ENCODE data around the gene CSTF1.

DNA sequence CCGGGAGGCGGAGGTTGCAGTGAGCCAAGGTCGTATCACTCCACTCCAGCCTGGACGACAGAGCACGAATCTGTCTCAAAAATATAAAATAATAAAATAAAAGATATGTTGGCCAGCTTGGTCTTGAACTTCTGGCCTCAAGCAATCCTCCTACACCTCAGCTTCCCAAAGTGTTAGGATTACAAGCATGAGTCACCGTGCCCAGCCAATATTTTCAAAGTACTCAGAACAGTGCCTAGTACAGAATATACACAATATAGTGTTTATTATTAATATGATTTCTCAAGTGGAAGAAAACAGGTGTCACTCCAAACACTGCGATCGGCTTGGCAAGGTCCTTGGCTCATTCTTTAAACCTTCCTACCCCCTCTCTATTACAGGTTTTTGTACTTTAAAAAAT is 30.5 kb upstream of the CSTF1 start:
- TF ChIP-seq RAD21 (IDR thresholded peaks at IDR 0.05; ENCODE audit: low read length): no peak
- no peak for TF ChIP-seq GABPA (IDR thresholded peaks at IDR 0.05; ENCODE audit: low read depth)
- TF ChIP-seq, protein P1, sequence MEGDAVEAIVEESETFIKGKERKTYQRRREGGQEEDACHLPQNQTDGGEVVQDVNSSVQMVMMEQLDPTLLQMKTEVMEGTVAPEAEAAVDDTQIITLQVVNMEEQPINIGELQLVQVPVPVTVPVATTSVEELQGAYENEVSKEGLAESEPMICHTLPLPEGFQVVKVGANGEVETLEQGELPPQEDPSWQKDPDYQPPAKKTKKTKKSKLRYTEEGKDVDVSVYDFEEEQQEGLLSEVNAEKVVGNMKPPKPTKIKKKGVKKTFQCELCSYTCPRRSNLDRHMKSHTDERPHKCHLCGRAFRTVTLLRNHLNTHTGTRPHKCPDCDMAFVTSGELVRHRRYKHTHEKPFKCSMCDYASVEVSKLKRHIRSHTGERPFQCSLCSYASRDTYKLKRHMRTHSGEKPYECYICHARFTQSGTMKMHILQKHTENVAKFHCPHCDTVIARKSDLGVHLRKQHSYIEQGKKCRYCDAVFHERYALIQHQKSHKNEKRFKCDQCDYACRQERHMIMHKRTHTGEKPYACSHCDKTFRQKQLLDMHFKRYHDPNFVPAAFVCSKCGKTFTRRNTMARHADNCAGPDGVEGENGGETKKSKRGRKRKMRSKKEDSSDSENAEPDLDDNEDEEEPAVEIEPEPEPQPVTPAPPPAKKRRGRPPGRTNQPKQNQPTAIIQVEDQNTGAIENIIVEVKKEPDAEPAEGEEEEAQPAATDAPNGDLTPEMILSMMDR (IDR thresholded peaks at IDR 0.05): no peak
- no peak for TF ChIP-seq GATA2 (CRISPR knock-in tag; IDR thresholded peaks at IDR 0.05)
- TF ChIP-seq, protein P2, sequence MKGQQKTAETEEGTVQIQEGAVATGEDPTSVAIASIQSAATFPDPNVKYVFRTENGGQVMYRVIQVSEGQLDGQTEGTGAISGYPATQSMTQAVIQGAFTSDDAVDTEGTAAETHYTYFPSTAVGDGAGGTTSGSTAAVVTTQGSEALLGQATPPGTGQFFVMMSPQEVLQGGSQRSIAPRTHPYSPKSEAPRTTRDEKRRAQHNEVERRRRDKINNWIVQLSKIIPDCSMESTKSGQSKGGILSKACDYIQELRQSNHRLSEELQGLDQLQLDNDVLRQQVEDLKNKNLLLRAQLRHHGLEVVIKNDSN (IDR thresholded peaks at IDR 0.05; ENCODE audit: borderline replicate concordance, low read depth): no peak
- TF ChIP-seq, protein P3, sequence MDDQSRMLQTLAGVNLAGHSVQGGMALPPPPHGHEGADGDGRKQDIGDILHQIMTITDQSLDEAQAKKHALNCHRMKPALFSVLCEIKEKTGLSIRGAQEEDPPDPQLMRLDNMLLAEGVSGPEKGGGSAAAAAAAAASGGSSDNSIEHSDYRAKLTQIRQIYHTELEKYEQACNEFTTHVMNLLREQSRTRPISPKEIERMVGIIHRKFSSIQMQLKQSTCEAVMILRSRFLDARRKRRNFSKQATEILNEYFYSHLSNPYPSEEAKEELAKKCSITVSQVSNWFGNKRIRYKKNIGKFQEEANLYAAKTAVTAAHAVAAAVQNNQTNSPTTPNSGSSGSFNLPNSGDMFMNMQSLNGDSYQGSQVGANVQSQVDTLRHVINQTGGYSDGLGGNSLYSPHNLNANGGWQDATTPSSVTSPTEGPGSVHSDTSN (IDR thresholded peaks at IDR 0.05): no peak
- TF ChIP-seq, protein P4, sequence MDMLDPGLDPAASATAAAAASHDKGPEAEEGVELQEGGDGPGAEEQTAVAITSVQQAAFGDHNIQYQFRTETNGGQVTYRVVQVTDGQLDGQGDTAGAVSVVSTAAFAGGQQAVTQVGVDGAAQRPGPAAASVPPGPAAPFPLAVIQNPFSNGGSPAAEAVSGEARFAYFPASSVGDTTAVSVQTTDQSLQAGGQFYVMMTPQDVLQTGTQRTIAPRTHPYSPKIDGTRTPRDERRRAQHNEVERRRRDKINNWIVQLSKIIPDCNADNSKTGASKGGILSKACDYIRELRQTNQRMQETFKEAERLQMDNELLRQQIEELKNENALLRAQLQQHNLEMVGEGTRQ (IDR thresholded peaks at IDR 0.05; ENCODE audit: borderline replicate concordance, low read depth, low read length): no peak
- TF ChIP-seq, protein P5, sequence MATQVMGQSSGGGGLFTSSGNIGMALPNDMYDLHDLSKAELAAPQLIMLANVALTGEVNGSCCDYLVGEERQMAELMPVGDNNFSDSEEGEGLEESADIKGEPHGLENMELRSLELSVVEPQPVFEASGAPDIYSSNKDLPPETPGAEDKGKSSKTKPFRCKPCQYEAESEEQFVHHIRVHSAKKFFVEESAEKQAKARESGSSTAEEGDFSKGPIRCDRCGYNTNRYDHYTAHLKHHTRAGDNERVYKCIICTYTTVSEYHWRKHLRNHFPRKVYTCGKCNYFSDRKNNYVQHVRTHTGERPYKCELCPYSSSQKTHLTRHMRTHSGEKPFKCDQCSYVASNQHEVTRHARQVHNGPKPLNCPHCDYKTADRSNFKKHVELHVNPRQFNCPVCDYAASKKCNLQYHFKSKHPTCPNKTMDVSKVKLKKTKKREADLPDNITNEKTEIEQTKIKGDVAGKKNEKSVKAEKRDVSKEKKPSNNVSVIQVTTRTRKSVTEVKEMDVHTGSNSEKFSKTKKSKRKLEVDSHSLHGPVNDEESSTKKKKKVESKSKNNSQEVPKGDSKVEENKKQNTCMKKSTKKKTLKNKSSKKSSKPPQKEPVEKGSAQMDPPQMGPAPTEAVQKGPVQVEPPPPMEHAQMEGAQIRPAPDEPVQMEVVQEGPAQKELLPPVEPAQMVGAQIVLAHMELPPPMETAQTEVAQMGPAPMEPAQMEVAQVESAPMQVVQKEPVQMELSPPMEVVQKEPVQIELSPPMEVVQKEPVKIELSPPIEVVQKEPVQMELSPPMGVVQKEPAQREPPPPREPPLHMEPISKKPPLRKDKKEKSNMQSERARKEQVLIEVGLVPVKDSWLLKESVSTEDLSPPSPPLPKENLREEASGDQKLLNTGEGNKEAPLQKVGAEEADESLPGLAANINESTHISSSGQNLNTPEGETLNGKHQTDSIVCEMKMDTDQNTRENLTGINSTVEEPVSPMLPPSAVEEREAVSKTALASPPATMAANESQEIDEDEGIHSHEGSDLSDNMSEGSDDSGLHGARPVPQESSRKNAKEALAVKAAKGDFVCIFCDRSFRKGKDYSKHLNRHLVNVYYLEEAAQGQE (IDR thresholded peaks at IDR 0.05; ENCODE audit: low read depth, low read length): no peak
- TF ChIP-seq SIN3A (IDR thresholded peaks at IDR 0.05; ENCODE audit: borderline replicate concordance, low read depth, low read length): no peak
- TF ChIP-seq EP300 (IDR thresholded peaks at IDR 0.05; ENCODE audit: borderline replicate concordance in 1 of 2, low read depth in 1 of 2, low read length in 1 of 2): no peak
- TF ChIP-seq TAF1 (IDR thresholded peaks at IDR 0.05; ENCODE audit: borderline replicate concordance, low read depth, low read length): no peak
- TF ChIP-seq, protein P6, sequence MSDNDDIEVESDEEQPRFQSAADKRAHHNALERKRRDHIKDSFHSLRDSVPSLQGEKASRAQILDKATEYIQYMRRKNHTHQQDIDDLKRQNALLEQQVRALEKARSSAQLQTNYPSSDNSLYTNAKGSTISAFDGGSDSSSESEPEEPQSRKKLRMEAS (IDR thresholded peaks at IDR 0.05; ENCODE audit: low read depth): no peak
- TF ChIP-seq, protein P7, sequence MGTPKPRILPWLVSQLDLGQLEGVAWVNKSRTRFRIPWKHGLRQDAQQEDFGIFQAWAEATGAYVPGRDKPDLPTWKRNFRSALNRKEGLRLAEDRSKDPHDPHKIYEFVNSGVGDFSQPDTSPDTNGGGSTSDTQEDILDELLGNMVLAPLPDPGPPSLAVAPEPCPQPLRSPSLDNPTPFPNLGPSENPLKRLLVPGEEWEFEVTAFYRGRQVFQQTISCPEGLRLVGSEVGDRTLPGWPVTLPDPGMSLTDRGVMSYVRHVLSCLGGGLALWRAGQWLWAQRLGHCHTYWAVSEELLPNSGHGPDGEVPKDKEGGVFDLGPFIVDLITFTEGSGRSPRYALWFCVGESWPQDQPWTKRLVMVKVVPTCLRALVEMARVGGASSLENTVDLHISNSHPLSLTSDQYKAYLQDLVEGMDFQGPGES (IDR thresholded peaks at IDR 0.05; ENCODE audit: low read depth, low read length): no peak
- TF ChIP-seq, protein P8, sequence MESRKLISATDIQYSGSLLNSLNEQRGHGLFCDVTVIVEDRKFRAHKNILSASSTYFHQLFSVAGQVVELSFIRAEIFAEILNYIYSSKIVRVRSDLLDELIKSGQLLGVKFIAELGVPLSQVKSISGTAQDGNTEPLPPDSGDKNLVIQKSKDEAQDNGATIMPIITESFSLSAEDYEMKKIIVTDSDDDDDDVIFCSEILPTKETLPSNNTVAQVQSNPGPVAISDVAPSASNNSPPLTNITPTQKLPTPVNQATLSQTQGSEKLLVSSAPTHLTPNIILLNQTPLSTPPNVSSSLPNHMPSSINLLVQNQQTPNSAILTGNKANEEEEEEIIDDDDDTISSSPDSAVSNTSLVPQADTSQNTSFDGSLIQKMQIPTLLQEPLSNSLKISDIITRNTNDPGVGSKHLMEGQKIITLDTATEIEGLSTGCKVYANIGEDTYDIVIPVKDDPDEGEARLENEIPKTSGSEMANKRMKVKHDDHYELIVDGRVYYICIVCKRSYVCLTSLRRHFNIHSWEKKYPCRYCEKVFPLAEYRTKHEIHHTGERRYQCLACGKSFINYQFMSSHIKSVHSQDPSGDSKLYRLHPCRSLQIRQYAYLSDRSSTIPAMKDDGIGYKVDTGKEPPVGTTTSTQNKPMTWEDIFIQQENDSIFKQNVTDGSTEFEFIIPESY (IDR thresholded peaks at IDR 0.05; ENCODE audit: borderline replicate concordance, low read depth): no peak
